Natural killer cell (primary cell): ENCODE measurements around the gene CES1. TPM values are rescaled to one million over a fixed set of nuclear protein-coding genes. Genes with fewer than 3 reads are reported as not detected.
"Not testable (repeated sequence)": the region's sequence is repeated elsewhere in the genome, so short reads cannot be mapped to it uniquely, and the experiment has no call there.

Source experiments
- ATAC-seq, 3 donors: fragments of 150-1000 bp in 2 of 3; fragments of 200-7000 bp in 1 of 3; cut with Tn5 transposase; 1 replicate in 1 of 3; 2 replicates in 2 of 3; pipeline ENCODE4 v1.10.0; 2021; ENCODE audit warnings: mild to moderate bottlenecking in 2 of 3, moderate library complexity in 2 of 3
- DNase-seq, 2 donors: peaks; one replicate each; pipeline versions ENCODE4 v3.0.0 to v3.0.0-alpha.2; 2013 to 2021; ENCODE audit warnings: mixed read lengths in 1 of 2
- H3K27ac ChIP-seq: one replicate; pipeline ENCODE4 v1.5.1; 2013; ENCODE audit warnings: mild to moderate bottlenecking, low read length
- H3K27me3 ChIP-seq: one replicate; pipeline ENCODE4 v1.6.1; 2013; ENCODE audit warnings: low read length; ENCODE audit not compliant: control insufficient read depth, insufficient read depth
- H3K36me3 ChIP-seq: one replicate; pipeline ENCODE4 v1.6.1; 2013; ENCODE audit warnings: low read length; ENCODE audit not compliant: control insufficient read depth, insufficient read depth
- H3K4me1 ChIP-seq: one replicate; pipeline ENCODE4 v1.6.1; 2013; ENCODE audit warnings: low read length; ENCODE audit not compliant: control insufficient read depth, insufficient read depth
- H3K4me3 ChIP-seq: one replicate; pipeline ENCODE4 v1.5.1; 2013; ENCODE audit warnings: low read length
- H3K9me3 ChIP-seq: one replicate; pipeline ENCODE4 v1.6.1; 2013; ENCODE audit warnings: low read length; ENCODE audit not compliant: control insufficient read depth, insufficient read depth
- H3K27ac Mint-ChIP-seq, 2 donors: one replicate each; pipeline ENCODE4 v1.8.0; 2022; ENCODE audit warnings: mild to moderate bottlenecking in 2 of 2, mixed read lengths in 2 of 2, moderate library complexity in 1 of 2
- H3K27me3 Mint-ChIP-seq, 2 donors: one replicate each; pipeline ENCODE4 v1.8.0; 2022; ENCODE audit warnings: low read depth in 2 of 2, mixed read lengths in 2 of 2
- H3K36me3 Mint-ChIP-seq: one replicate; pipeline ENCODE4 v1.8.0; 2022; ENCODE audit warnings: mixed read lengths
- H3K4me1 Mint-ChIP-seq, 2 donors: one replicate each; pipeline ENCODE4 v1.8.0; 2022; ENCODE audit warnings: mixed read lengths in 2 of 2
- H3K4me3 Mint-ChIP-seq: one replicate; pipeline ENCODE4 v1.8.0; 2022; ENCODE audit warnings: mild to moderate bottlenecking, moderate library complexity, mixed read lengths
- H3K9me3 Mint-ChIP-seq, 2 donors: one replicate each; pipeline ENCODE4 v1.8.0; 2022; ENCODE audit warnings: mixed read lengths in 2 of 2
- CTCF ChIP-seq: fragments of 200-600 bp; IDR thresholded peaks from one replicate; pipeline ENCODE4 v1.8.0; 2022; ENCODE audit warnings: antibody characterized with exemption
- WGBS: methylation state at CpG from one replicate; pipeline ENCODE4 v1.1.7; 2013; ENCODE audit warnings: missing lambda C conversion rate; ENCODE audit not compliant: insufficient coverage; 5-methylcytosine and 5-hydroxymethylcytosine counted together
- intact Hi-C: fragments of 100-400 bp; cut with micrococcal nuclease; formaldehyde crosslinking; loops from one replicate; pipeline ENCODE4 v1.14.2; 2022
- total RNA-seq, 4 donors: library from RNA; stranded (reverse); fragments of 120-200 nt in 1 of 4; gene quantifications; one replicate each; pipeline versions ENCODE4 v1.2.3 to v1.2.4, GENCODE V29; 2013 to 2022

Gene CES1
- total RNA-seq, 3 donors from 2014 or later (not counting 1 experiment from before 2014, with no cell fraction given): 1.4 to 3.4 (median 1.7) TPM

- H3K27ac Mint-ChIP-seq, H3K9me3 ChIP-seq, H3K36me3 ChIP-seq, intact Hi-C loops, H3K4me1 ChIP-seq, DNase-seq, H3K27me3 ChIP-seq, ATAC-seq, H3K4me1 Mint-ChIP-seq, H3K4me3 Mint-ChIP-seq, H3K36me3 Mint-ChIP-seq, H3K27ac ChIP-seq, H3K4me3 ChIP-seq, H3K9me3 Mint-ChIP-seq: not testable (repeated sequence)
- H3K27me3 Mint-ChIP-seq: peaks cover 17 to 39% of the 10 kb centered on the region in 2 donors
- WGBS: 67% methylated on average over 1 of the region's 6 CpGs
Observed at GRCh38 chr16:55782793-55783091, 50.2 kb downstream of the CES1 start.

- H3K27me3 Mint-ChIP-seq: peaks cover 17 to 39% of the 10 kb centered on the region in 2 donors
- H3K27ac Mint-ChIP-seq, DNase-seq, H3K36me3 Mint-ChIP-seq, H3K27me3 ChIP-seq, H3K4me3 Mint-ChIP-seq, H3K36me3 ChIP-seq, H3K27ac ChIP-seq, H3K4me3 ChIP-seq, ATAC-seq, intact Hi-C loops, H3K4me1 Mint-ChIP-seq, H3K9me3 Mint-ChIP-seq, H3K4me1 ChIP-seq, H3K9me3 ChIP-seq: not testable (repeated sequence)
- 82% methylated on average over 6 of the region's 6 CpGs for WGBS
Observed at GRCh38 chr16:55782091-55782792, 50.7 kb downstream of the CES1 start.

GRCh38 chr16:55781456-55781855 is 51.4 kb downstream of the CES1 start:
- 91% methylated on average over 8 of the region's 8 CpGs for WGBS
- H3K27ac ChIP-seq, H3K27ac Mint-ChIP-seq, H3K4me3 Mint-ChIP-seq, ATAC-seq, H3K4me1 ChIP-seq, DNase-seq, H3K36me3 Mint-ChIP-seq, intact Hi-C loops, H3K36me3 ChIP-seq, H3K9me3 Mint-ChIP-seq, H3K4me1 Mint-ChIP-seq, H3K4me3 ChIP-seq, H3K9me3 ChIP-seq, H3K27me3 ChIP-seq: not testable (repeated sequence)
- H3K27me3 Mint-ChIP-seq: peaks cover 15 to 35% of the 10 kb centered on the region in 2 donors

GRCh38 chr16:55780095-55780407 is 52.8 kb downstream of the CES1 start:
- H3K4me3 ChIP-seq, ATAC-seq, H3K9me3 Mint-ChIP-seq, H3K27ac Mint-ChIP-seq, H3K4me1 Mint-ChIP-seq, intact Hi-C loops, H3K36me3 Mint-ChIP-seq, H3K4me3 Mint-ChIP-seq, H3K36me3 ChIP-seq, H3K4me1 ChIP-seq, H3K9me3 ChIP-seq, H3K27ac ChIP-seq, DNase-seq, H3K27me3 ChIP-seq: not testable (repeated sequence)
- peaks cover 12 to 23% of the 10 kb centered on the region in 2 donors for H3K27me3 Mint-ChIP-seq
- 59% methylated on average over 2 of the region's 4 CpGs for WGBS

- Mint-ChIP-seq H3K27me3 (peaks cover 12 to 22% of the 10 kb centered on the region in 2 donors), H3K27ac (no peak overlapping the region), H3K4me3 (no peak overlapping the region), H3K9me3 (no peaks in the 10 kb centered on the region), H3K36me3 (no peaks in the 10 kb centered on the region), H3K4me1 (no peaks in the 10 kb centered on the region)
- no peaks in the 10 kb centered on the region for H3K36me3 ChIP-seq
- H3K27ac ChIP-seq: no peak overlapping the region
- TF ChIP-seq CTCF: no peak
- no peaks in the 10 kb centered on the region for H3K27me3 ChIP-seq
- intact Hi-C loops: no loop called here
- ATAC-seq (no peak), DNase-seq (no peak)
- no peaks in the 10 kb centered on the region for H3K4me1 ChIP-seq
- no peak overlapping the region for H3K4me3 ChIP-seq
- no peaks in the 10 kb centered on the region for H3K9me3 ChIP-seq
- WGBS: 83% methylated on average over 7 of the region's 7 CpGs
Observed at GRCh38 chr16:55779402-55780094, 53.3 kb downstream of the CES1 start.
